PFSK-1 (cell line): ENCODE data around the gene ATXN7L1.

Source experiments
- FOXP2 ChIP-seq: optimal IDR thresholded peaks from 2 replicates; pipeline ENCODE3; 2011; ENCODE audit warnings: borderline replicate concordance, control low read depth, inconsistent platforms; ENCODE audit not compliant: insufficient read depth; ENCODE audit errors: extremely low read length, extremely low read depth
- POLR2AphosphoS5 ChIP-seq: IDR thresholded peaks from 2 replicates; pipeline ENCODE4 v1.6.1; 2012; ENCODE audit warnings: low read depth, mild to moderate bottlenecking, control low read depth, low read length, moderate library complexity
- SIN3A ChIP-seq: IDR thresholded peaks from 2 replicates; pipeline ENCODE4 v1.6.1; 2012; ENCODE audit warnings: mild to moderate bottlenecking, low read length, moderate library complexity, borderline replicate concordance; ENCODE audit not compliant: insufficient read depth
- TAF1 ChIP-seq: IDR thresholded peaks from 2 replicates; pipeline ENCODE4 v1.6.1; 2012; ENCODE audit warnings: low read length, control low read depth, borderline replicate concordance; ENCODE audit not compliant: insufficient read depth
- TF ChIP-seq, protein P1 (sequence below), 2 experiments: IDR thresholded peaks; 2 replicates each; pipeline versions ENCODE4 v1.6.1 to v1.8.0; 2011 to 2012; ENCODE audit warnings: low read depth in 2 of 2, low read length in 2 of 2, control low read depth in 1 of 2, inconsistent platforms in 1 of 2, mild to moderate bottlenecking in 1 of 2, moderate library complexity in 1 of 2; ENCODE audit not compliant: insufficient read depth in 1 of 2

DNA sequence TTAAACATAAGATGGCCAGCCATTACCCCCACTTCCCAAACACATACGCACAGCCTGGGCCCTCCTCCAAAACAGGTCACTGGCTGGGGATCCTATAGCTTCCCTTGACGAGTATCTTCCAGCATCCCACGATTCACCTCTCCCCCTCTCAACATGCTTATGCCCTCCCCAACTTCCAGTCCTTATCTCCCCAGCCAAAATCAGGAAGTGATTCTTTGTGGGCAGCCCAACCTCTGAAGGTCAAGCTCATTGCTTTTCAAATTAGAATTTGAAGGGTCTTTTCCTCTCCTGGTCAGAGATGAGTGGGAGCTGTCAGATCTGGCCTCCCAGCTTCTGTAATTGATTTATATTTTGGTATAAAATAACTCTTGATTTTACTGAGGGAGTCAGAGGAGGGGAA lies 133.6 kb downstream of the ATXN7L1 start:
- TF ChIP-seq, protein P1, sequence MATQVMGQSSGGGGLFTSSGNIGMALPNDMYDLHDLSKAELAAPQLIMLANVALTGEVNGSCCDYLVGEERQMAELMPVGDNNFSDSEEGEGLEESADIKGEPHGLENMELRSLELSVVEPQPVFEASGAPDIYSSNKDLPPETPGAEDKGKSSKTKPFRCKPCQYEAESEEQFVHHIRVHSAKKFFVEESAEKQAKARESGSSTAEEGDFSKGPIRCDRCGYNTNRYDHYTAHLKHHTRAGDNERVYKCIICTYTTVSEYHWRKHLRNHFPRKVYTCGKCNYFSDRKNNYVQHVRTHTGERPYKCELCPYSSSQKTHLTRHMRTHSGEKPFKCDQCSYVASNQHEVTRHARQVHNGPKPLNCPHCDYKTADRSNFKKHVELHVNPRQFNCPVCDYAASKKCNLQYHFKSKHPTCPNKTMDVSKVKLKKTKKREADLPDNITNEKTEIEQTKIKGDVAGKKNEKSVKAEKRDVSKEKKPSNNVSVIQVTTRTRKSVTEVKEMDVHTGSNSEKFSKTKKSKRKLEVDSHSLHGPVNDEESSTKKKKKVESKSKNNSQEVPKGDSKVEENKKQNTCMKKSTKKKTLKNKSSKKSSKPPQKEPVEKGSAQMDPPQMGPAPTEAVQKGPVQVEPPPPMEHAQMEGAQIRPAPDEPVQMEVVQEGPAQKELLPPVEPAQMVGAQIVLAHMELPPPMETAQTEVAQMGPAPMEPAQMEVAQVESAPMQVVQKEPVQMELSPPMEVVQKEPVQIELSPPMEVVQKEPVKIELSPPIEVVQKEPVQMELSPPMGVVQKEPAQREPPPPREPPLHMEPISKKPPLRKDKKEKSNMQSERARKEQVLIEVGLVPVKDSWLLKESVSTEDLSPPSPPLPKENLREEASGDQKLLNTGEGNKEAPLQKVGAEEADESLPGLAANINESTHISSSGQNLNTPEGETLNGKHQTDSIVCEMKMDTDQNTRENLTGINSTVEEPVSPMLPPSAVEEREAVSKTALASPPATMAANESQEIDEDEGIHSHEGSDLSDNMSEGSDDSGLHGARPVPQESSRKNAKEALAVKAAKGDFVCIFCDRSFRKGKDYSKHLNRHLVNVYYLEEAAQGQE (IDR thresholded peaks at IDR 0.05; ENCODE audit: insufficient read depth in 1 of 2, low read depth in 2 of 2, low read length in 2 of 2), result no peak
- TF ChIP-seq FOXP2 (no peak), TAF1 (no peak), POLR2AphosphoS5 (no peak), SIN3A (no peak)
